SK-N-SH (cell line): ENCODE results near the gene AGAP1. TPM values are rescaled to one million over a fixed set of nuclear protein-coding genes. Genes with fewer than 3 reads are reported as not detected.

ENCODE experiments used
- CTCF ChIA-PET: fragments of 300-600, 350-600 bp; formaldehyde crosslinking; extraction: SDS; loops from one replicate; lab custom pipeline; 2021; lab: Yijun Ruan, JAX
- POLR2A ChIA-PET: fragments of 350-600 bp; sonication (Branson Sonifier 250); formaldehyde crosslinking; extraction: SDS; loops from one replicate; lab custom pipeline; 2020; ENCODE audit warnings: antibody characterized with exemption, inconsistent platforms; lab: Yijun Ruan, JAX
- DNase-seq: peaks from one replicate; pipeline ENCODE4 v3.0.0; 2012
- H2AFZ ChIP-seq: fragments of 200-600 bp; sonication (generic); 2 replicates; pipeline ENCODE4 v1.8.1; 2016; ENCODE audit warnings: antibody characterized with exemption, mild to moderate bottlenecking, low read depth
- H3F3A ChIP-seq: fragments of 200-600 bp; sonication (generic); replicated peaks from 2 replicates; pipeline ENCODE3; 2016; ENCODE audit warnings: antibody characterized with exemption, mild to moderate bottlenecking; ENCODE audit not compliant: insufficient read depth
- H3K27ac ChIP-seq, 2 experiments: fragments of 200-500 bp in 1 of 2; fragments of 200-600 bp in 1 of 2; sonication (Bioruptor generic) in 1 of 2; sonication (generic), shearing (Covaris generic) in 1 of 2; 2 replicates each; pipeline versions ENCODE4 v1.5.1 to v1.6.1; 2014 to 2016; ENCODE audit warnings: low read depth in 2 of 2, inconsistent platforms in 1 of 2, low read length in 1 of 2, mild to moderate bottlenecking in 1 of 2, mixed read lengths in 1 of 2
- H3K27me3 ChIP-seq: fragments of 200-600 bp; sonication (generic), shearing (Covaris generic); 2 replicates; pipeline ENCODE4 v1.6.1; 2016; ENCODE audit warnings: mixed run types; ENCODE audit not compliant: insufficient read depth
- H3K36me3 ChIP-seq, 2 experiments: fragments of 200-500 bp in 1 of 2; fragments of 200-600 bp in 1 of 2; sonication (Bioruptor generic) in 1 of 2; sonication (generic) in 1 of 2; replicated peaks in 1 of 2; 2 replicates each; pipeline versions ENCODE3 to v1.5.1; 2014 to 2016; ENCODE audit warnings: low read length in 1 of 2, mild to moderate bottlenecking in 1 of 2; ENCODE audit not compliant: insufficient read depth in 2 of 2, control insufficient read depth in 1 of 2
- H3K4me1 ChIP-seq, 2 experiments: fragments of 200-500 bp in 1 of 2; fragments of 200-600 bp in 1 of 2; sonication (Bioruptor generic) in 1 of 2; sonication (generic), shearing (Covaris generic) in 1 of 2; 2 replicates each; pipeline versions ENCODE4 v1.5.1 to v1.6.1; 2014 to 2016; ENCODE audit warnings: low read depth in 1 of 2, low read length in 1 of 2, mixed run types in 1 of 2; ENCODE audit not compliant: insufficient read depth in 2 of 2, control insufficient read depth in 1 of 2
- H3K4me2 ChIP-seq: fragments of 200-600 bp; sonication (generic), shearing (Covaris generic); 2 replicates; pipeline ENCODE4 v1.6.1; 2017; ENCODE audit warnings: mixed run types
- H3K4me3 ChIP-seq, 2 experiments: fragments of 200-500 bp in 1 of 2; fragments of 200-600 bp in 1 of 2; sonication (Bioruptor generic) in 1 of 2; sonication (generic), shearing (Covaris generic) in 1 of 2; 2 replicates each; pipeline versions ENCODE4 v1.5.1 to v1.8.1; 2014 to 2016; ENCODE audit warnings: low read depth in 2 of 2, inconsistent platforms in 1 of 2, low read length in 1 of 2, mild to moderate bottlenecking in 1 of 2, mixed read lengths in 1 of 2, moderate library complexity in 1 of 2
- H3K79me2 ChIP-seq: fragments of 200-600 bp; sonication (generic); 2 replicates; pipeline ENCODE4 v1.8.1; 2017; ENCODE audit warnings: mild to moderate bottlenecking; ENCODE audit not compliant: insufficient read depth
- H3K9ac ChIP-seq: fragments of 200-600 bp; sonication (generic); 2 replicates; pipeline ENCODE4 v1.6.1; 2017; ENCODE audit warnings: mixed run types
- H3K9me2 ChIP-seq: fragments of 200-600 bp; sonication (generic); 2 replicates; pipeline ENCODE4 v1.6.1; 2017; ENCODE audit warnings: mixed run types
- H3K9me3 ChIP-seq: fragments of 200-600 bp; sonication (generic); 2 replicates; pipeline ENCODE4 v1.6.1; 2017; ENCODE audit warnings: mixed run types, mild to moderate bottlenecking, moderate library complexity
- H4K20me1 ChIP-seq: fragments of 200-600 bp; sonication (generic); 2 replicates; pipeline ENCODE4 v1.6.1; 2017; ENCODE audit warnings: mild to moderate bottlenecking, mixed run types; ENCODE audit not compliant: insufficient read depth
- CHD2 ChIP-seq: fragments of 150-350 bp; IDR thresholded peaks from 2 replicates; pipeline ENCODE4 v1.6.1; 2018; ENCODE audit warnings: low read length; ENCODE audit not compliant: partially characterized antibody
- CTCF ChIP-seq: fragments of 200-600 bp; sonication (generic); IDR thresholded peaks from 2 replicates; pipeline ENCODE4 v1.6.1; 2017; ENCODE audit warnings: antibody characterized with exemption, mild to moderate bottlenecking, moderate library complexity
- ELF1 ChIP-seq: IDR thresholded peaks from 2 replicates; pipeline ENCODE4 v1.4.0; 2012
- FOXJ3 ChIP-seq: sonication (generic); formaldehyde crosslinking; IDR thresholded peaks from 2 replicates; pipeline ENCODE4 v1.5.1; 2020; ENCODE audit warnings: mild to moderate bottlenecking, missing genetic modification reagents
- FOXM1 ChIP-seq: IDR thresholded peaks from 2 replicates; pipeline ENCODE4 v1.4.0; 2012; ENCODE audit warnings: low read depth, mild to moderate bottlenecking
- GABPA ChIP-seq: IDR thresholded peaks from 2 replicates; pipeline ENCODE4 v1.4.0; 2012; ENCODE audit warnings: low read depth, mild to moderate bottlenecking
- GATA2 ChIP-seq: sonication (generic); formaldehyde crosslinking; IDR thresholded peaks from 2 replicates; pipeline ENCODE4 v1.5.0; 2020; ENCODE audit warnings: mild to moderate bottlenecking, missing genetic modification reagents
- IRF3 ChIP-seq: fragments of 150-350 bp; IDR thresholded peaks from 2 replicates; pipeline ENCODE4 v1.6.1; 2016; ENCODE audit warnings: mild to moderate bottlenecking, low read depth, low read length
- MAX ChIP-seq: IDR thresholded peaks from 2 replicates; pipeline ENCODE4 v1.4.0; 2012; ENCODE audit warnings: low read depth
- MEF2A ChIP-seq: IDR thresholded peaks from 2 replicates; pipeline ENCODE4 v1.4.0; 2012; ENCODE audit warnings: low read depth, borderline replicate concordance
- MXI1 ChIP-seq: IDR thresholded peaks from 2 replicates; pipeline ENCODE4 v1.6.1; 2012; ENCODE audit warnings: mild to moderate bottlenecking, low read depth, low read length, improper control_type of control experiment
- NFIC ChIP-seq: IDR thresholded peaks from 2 replicates; pipeline ENCODE4 v1.4.0; 2012; ENCODE audit warnings: borderline replicate concordance
- NRF1 ChIP-seq: IDR thresholded peaks from 2 replicates; pipeline ENCODE4 v1.6.1; 2012; ENCODE audit warnings: low read depth, mild to moderate bottlenecking, low read length
- RAD21 ChIP-seq: IDR thresholded peaks from 2 replicates; pipeline ENCODE4 v1.6.1; 2012; ENCODE audit warnings: mild to moderate bottlenecking, low read length
- RCOR1 ChIP-seq: fragments of 150-350 bp; IDR thresholded peaks from 2 replicates; pipeline ENCODE4 v1.6.1; 2017; ENCODE audit warnings: antibody characterized with exemption, low read length
- REST ChIP-seq: IDR thresholded peaks from 2 replicates; pipeline ENCODE4 v1.6.1; 2012; ENCODE audit warnings: mild to moderate bottlenecking, low read depth, low read length, moderate library complexity
- RXRA ChIP-seq: IDR thresholded peaks from 2 replicates; pipeline ENCODE4 v1.4.0; 2012; ENCODE audit warnings: low read depth, mild to moderate bottlenecking, borderline replicate concordance
- SIN3A ChIP-seq: IDR thresholded peaks from 2 replicates; pipeline ENCODE4 v1.6.1; 2012; ENCODE audit warnings: low read depth, mild to moderate bottlenecking, low read length, moderate library complexity, borderline replicate concordance
- SMC3 ChIP-seq: IDR thresholded peaks from 2 replicates; pipeline ENCODE4 v1.6.1; 2012; ENCODE audit warnings: low read depth, low read length, improper control_type of control experiment
- TAF1 ChIP-seq: IDR thresholded peaks from 2 replicates; pipeline ENCODE4 v1.6.1; 2012; ENCODE audit warnings: low read depth, mild to moderate bottlenecking, low read length, moderate library complexity, borderline replicate concordance
- TCF12 ChIP-seq: IDR thresholded peaks from 2 replicates; pipeline ENCODE4 v1.4.0; 2012
- TEAD4 ChIP-seq: IDR thresholded peaks from 2 replicates; pipeline ENCODE4 v1.4.0; 2012; ENCODE audit warnings: mild to moderate bottlenecking, borderline replicate concordance; ENCODE audit not compliant: insufficient read depth
- USF1 ChIP-seq: IDR thresholded peaks from 2 replicates; pipeline ENCODE4 v1.4.0; 2012; ENCODE audit warnings: low read depth, borderline replicate concordance
- USF2 ChIP-seq: fragments of 150-350 bp; IDR thresholded peaks from 2 replicates; pipeline ENCODE4 v1.6.1; 2017; ENCODE audit warnings: antibody characterized with exemption, low read length, low read depth, borderline replicate concordance
- WGBS: methylation state at CpG from one replicate; pipeline ENCODE4 v1.1.6; 2017; ENCODE audit warnings: low lambda C conversion rate; 5-methylcytosine and 5-hydroxymethylcytosine counted together
- polyA plus RNA-seq, 3 experiments: library from polyadenylated mRNA; depleted of rRNA; stranded (reverse); fragments of >200 nt; gene quantifications; 2 replicates each; pipeline ENCODE4 v1.2.3, GENCODE V29; 2012

Gene AGAP1
- polyA plus RNA-seq, 1 of the 3 experiments (the other 2 are of a cell fraction), result 8.8 TPM

- POLR2A ChIA-PET, result interaction anchor here (0.6 to 1.0 kb wide), 2 partner anchors 109 to 151 kb away, joined by 3 to 5 read pairs; no protein-coding TSS in a partner anchor
- Histone ChIP-seq H3K9me2 (no peaks in the 10 kb centered on the region), H3F3A (no peaks in the 10 kb centered on the region), H3K9ac (no peak overlapping the region), H3K79me2 (no peaks in the 10 kb centered on the region), H3K27ac (no peak overlapping the region), H3K36me3 (peaks cover 0 to 10% of the 10 kb centered on the region in 2 experiments), H2AFZ (no peak overlapping the region), H3K27me3 (no peaks in the 10 kb centered on the region), H4K20me1 (no peaks in the 10 kb centered on the region), H3K4me3 (no peak overlapping the region; a peak in 1 of 4 replicates), H3K4me1 (peaks cover 0 to 5% of the 10 kb centered on the region in 2 experiments; a peak in 1 of 4 replicates), H3K9me3 (no peaks in the 10 kb centered on the region), H3K4me2 (no peak overlapping the region)
- WGBS, result 22% methylated on average over 7 of the region's 12 CpGs
- CTCF ChIA-PET, result interaction anchor here (0.6 to 11.6 kb wide), 78 partner anchors 9 to 1283 kb away, joined by 3 to 301 read pairs (median 6); no protein-coding TSS in a partner anchor
- DNase-seq, result peak; percentile 89
- TF ChIP-seq RAD21 (peak; percentile 94), USF1 (no peak), IRF3 (no peak), FOXJ3 (CRISPR knock-in tag) (no peak), NFIC (no peak), MXI1 (peak; percentile 35; the same call in 1 of the 2 replicates), ELF1 (no peak), RCOR1 (no peak), GATA2 (CRISPR knock-in tag) (no peak), CTCF (peak; percentile 84), TCF12 (no peak), SIN3A (no peak), RXRA (no peak), TEAD4 (no peak), FOXM1 (no peak), SMC3 (peak; percentile 81), GABPA (no peak), TAF1 (no peak), REST (no peak), USF2 (no peak), NRF1 (no peak), MEF2A (no peak), CHD2 (no peak), MAX (no peak)
Observed at GRCh38 chr2:235746257-235746934, 252.6 kb downstream of the AGAP1 start.
